NCI-H345 treated with DMSO at 0.1 percent for 48 hours (cell line): ENCODE measurements around the gene PRKD3.
"Not testable (repeated sequence)": the region's sequence is repeated elsewhere in the genome, so short reads cannot be mapped to it uniquely, and the experiment has no call there.

Source experiments
- DNase-seq: peaks from one replicate; lab custom pipeline; 2025; ENCODE audit not compliant: unreplicated experiment; lab: John Stamatoyannopoulos, UW

PRKD3 gene

GRCh38 chr2:37317746-37318145 lies 6.9 kb downstream of the PRKD3 start:
- no peak for DNase-seq

GRCh38 chr2:37316181-37316580 lies 8.5 kb downstream of the PRKD3 start:
- no peak for DNase-seq

DNA sequence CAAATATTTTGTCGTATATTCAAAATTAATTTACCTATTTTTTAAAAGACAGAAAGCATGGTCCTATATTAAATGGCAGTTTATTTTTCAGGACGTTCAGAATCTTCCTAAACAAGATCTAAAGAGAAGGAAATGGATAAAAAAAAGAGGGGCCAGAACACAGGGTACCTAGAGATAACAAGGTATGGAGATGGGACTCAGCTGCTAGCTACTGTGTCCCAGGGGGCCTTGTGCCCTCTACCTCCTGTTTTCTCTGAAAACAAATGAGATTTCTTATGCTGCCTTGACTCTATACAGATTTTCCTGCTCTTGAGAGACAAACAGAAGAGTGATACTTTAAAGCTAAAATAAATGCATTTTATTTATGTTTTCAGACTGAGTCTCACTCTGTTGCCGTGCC lies 9.3 kb downstream of the PRKD3 start:
- no peak for DNase-seq

- DNase-seq = no peak
Observed at GRCh38 chr2:37307500-37307899, 17.1 kb downstream of the PRKD3 start.

DNA sequence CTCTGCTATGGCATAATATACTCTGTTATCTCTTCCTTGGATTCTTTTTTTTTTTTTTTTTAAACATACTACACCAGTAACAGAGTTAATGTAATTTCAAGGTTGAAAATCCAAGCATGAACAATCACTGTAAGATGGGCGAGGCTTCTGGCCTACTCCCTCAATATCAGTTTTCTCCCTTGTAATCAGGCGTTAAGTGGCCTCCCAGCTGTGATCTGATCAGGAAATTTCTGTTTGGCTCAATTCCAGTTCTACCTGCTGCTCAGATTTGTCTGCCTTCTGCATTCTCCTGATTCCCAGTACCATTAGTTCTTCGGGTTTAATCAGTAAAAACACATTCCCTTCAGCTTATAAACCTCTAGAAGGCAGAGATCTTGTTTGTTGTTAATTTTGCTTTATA lies 18.6 kb downstream of the PRKD3 start:
- peak; percentile 58 for DNase-seq

GRCh38 chr2:37302701-37303252 lies 21.9 kb downstream of the PRKD3 start:
- DNase-seq = no peak

DNA sequence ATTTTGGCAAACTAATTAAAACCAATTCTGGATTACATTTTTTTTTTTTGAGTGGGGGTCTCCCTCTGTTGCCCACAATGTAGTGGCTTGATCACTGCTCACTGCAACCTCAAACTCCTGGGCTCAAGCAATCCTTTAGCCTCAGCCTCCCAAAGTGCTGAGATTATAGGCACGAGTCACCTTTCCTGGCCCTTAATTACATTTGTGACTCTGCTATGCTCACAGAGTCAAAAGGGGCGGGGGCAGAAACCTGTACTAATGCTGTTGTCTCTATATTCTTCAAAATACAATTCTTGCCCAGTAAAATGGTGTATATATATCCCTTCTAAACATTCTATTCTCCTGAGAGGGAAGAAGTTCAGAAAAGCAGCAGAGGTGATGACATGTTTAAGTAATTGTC lies 23.2 kb downstream of the PRKD3 start:
- no peak for DNase-seq

- no peak for DNase-seq
Observed at GRCh38 chr2:37300578-37300977, 24.1 kb downstream of the PRKD3 start.

GRCh38 chr2:37300146-37300545 lies 24.5 kb downstream of the PRKD3 start:
- no peak for DNase-seq

- no peak for DNase-seq
Observed at GRCh38 chr2:37297632-37298031, 27.0 kb downstream of the PRKD3 start.

DNA sequence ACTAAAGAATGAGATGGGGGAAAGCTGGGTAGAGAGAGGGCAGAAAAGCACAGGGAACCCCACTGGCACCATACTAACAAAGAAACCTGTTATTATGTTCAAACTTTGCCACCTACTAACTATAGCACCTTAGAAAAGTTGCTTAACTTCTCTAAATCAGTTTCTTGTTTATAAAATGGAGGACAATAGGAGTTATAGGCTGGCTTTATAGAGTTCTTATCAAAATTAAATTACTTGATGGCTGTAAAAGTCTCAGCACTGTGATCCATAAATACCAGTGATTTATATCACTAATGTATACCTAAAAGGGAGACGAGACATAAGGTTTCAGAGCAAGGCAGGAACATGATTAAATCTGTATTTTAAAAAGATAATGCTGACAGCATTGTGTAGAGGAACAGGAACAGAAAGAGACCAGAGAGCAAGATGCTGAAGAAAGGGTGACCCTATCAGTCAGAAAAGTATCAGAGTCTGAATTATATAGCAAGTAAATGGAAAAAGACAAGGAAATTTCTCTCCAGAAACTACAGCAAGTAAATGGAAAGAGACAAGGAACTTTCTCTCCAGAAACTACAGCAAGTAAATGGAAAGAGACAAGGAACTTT lies 29.1 kb downstream of the PRKD3 start:
- DNase-seq = no peak

GRCh38 chr2:37294858-37295257 lies 29.8 kb downstream of the PRKD3 start:
- not testable (repeated sequence) for DNase-seq

DNA sequence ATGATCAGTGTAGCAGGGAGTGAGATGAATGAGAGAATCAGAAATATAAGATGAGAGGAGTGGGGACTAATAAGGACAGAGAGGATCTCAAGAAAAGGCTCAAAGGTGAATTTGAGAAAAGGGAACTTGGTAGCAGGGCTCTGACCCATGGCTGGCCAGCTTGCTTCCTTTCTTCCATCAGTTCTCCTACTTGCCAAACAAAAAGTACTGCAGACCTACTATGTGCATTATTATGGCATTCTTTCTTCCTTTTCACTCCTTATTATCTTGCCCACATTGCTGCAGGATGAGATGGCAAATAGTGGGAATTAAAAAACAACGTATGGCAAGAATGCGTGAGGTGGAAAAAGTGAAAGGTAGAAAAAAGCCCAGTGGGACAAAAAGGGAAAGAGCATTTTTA lies 33.0 kb downstream of the PRKD3 start:
- DNase-seq = no peak

- DNase-seq = no peak
Observed at GRCh38 chr2:37287966-37288365, 36.7 kb downstream of the PRKD3 start.

DNA sequence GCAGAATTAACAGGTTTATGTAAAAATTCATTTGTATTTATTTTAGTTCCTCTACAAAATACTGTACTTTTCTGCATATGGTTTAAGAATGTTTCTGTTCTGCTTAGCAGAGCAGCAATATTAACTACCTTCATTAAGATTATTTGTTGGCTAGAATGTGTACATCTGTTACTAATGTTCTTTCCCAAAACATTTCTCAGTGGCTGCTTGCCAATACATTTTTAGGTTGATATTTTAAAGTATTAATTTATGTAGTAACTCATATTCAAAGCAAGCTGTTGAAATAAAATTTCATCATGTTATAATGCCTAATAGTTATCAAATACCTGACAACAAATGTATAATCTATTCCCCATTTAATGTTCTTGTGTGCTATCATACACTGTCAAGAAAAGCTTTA lies 40.3 kb downstream of the PRKD3 start:
- DNase-seq = no peak

- DNase-seq = no peak
Observed at GRCh38 chr2:37283207-37283606, 41.4 kb downstream of the PRKD3 start.

GRCh38 chr2:37282746-37283145 lies 41.9 kb downstream of the PRKD3 start:
- DNase-seq = no peak

- no peak for DNase-seq
Observed at GRCh38 chr2:37281916-37282315, 42.7 kb downstream of the PRKD3 start.

DNA sequence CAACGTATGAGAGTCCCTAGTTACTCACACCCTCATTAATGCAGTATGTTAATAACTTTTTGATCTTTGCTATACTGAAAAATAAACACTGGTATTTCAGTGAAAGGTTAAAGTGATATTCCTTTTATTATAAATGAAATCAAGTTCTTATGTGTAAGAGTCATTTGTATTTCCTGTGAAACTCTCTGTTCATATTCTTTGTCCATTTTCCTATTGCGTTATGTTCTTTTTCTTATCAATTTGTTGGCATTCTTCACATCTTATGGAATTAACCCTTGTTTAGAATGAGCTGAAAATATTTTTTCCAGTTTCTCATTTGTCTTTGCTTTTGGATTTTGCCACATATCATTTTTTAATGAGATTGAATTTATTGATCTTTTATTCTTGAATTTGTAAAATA lies 48.3 kb downstream of the PRKD3 start:
- DNase-seq = no peak
